WERI-Rb-1 (cell line): ENCODE data around the gene PCDH9.
"Not testable (repeated sequence)": the region's sequence is repeated elsewhere in the genome, so short reads cannot be mapped to it uniquely, and the experiment has no call there.

Experiments used
- DNase-seq: peaks from one replicate; pipeline ENCODE4 v3.0.0-alpha.2; 2020
- H3K27ac ChIP-seq: fragments of 250-450 bp; sonication (Bioruptor Pico); 2 replicates; pipeline ENCODE4 v1.5.1; 2020; ENCODE audit warnings: mild to moderate bottlenecking, moderate library complexity
- H3K27me3 ChIP-seq: fragments of 250-450 bp; sonication (Bioruptor Pico); 2 replicates; pipeline ENCODE4 v1.5.1; 2021; ENCODE audit warnings: mild to moderate bottlenecking, low read depth, moderate library complexity; ENCODE audit not compliant: insufficient read depth, severe bottlenecking
- H3K36me3 ChIP-seq: fragments of 250-450 bp; sonication (Bioruptor Pico); 2 replicates; pipeline ENCODE4 v1.5.1; 2020; ENCODE audit warnings: mild to moderate bottlenecking, moderate library complexity
- H3K4me3 ChIP-seq: 2 replicates; pipeline ENCODE4 v1.5.1; 2011; ENCODE audit warnings: low read depth, mild to moderate bottlenecking, control low read depth, low read length
- H3K9me3 ChIP-seq: fragments of 250-450 bp; sonication (Bioruptor Pico); 2 replicates; pipeline ENCODE4 v1.5.1; 2021; ENCODE audit warnings: mild to moderate bottlenecking, moderate library complexity; ENCODE audit not compliant: severe bottlenecking
- CTCF ChIP-seq: IDR thresholded peaks from 2 replicates; pipeline ENCODE4 v1.5.1; 2011; ENCODE audit warnings: low read depth, mild to moderate bottlenecking, control low read depth, inconsistent platforms, low read length

Gene PCDH9

GRCh38 chr13:66265371-66265770 is 964.8 kb downstream of the PCDH9 start:
- no peaks in the 10 kb centered on the region for H3K27me3 ChIP-seq
- no peak for TF ChIP-seq CTCF
- no peaks in the 10 kb centered on the region for H3K9me3 ChIP-seq
- no peak overlapping the region for H3K27ac ChIP-seq
- no peaks in the 10 kb centered on the region for H3K36me3 ChIP-seq
- H3K4me3 ChIP-seq: no peak overlapping the region
- DNase-seq: no peak

- H3K27ac ChIP-seq: no peak overlapping the region
- no peak overlapping the region for H3K4me3 ChIP-seq
- H3K27me3 ChIP-seq: no peaks in the 10 kb centered on the region
- no peak for DNase-seq
- H3K36me3 ChIP-seq: no peaks in the 10 kb centered on the region
- no peak for TF ChIP-seq CTCF
- H3K9me3 ChIP-seq: no peaks in the 10 kb centered on the region
These were observed 965.2 kb downstream of the PCDH9 start for GRCh38 chr13:66264971-66265370.

GRCh38 chr13:66262330-66262729 is 967.8 kb downstream of the PCDH9 start:
- Histone ChIP-seq H3K9me3 (no peaks in the 10 kb centered on the region), H3K4me3 (no peak overlapping the region), H3K27me3 (no peaks in the 10 kb centered on the region), H3K36me3 (no peaks in the 10 kb centered on the region), H3K27ac (no peak overlapping the region)
- no peak for DNase-seq
- TF ChIP-seq CTCF: no peak

GRCh38 chr13:66259426-66259825 is 970.7 kb downstream of the PCDH9 start:
- not testable (repeated sequence) for DNase-seq, H3K27me3 ChIP-seq, H3K27ac ChIP-seq, H3K9me3 ChIP-seq, H3K36me3 ChIP-seq, H3K4me3 ChIP-seq
